ENCODE results near the gene NFATC4.
"Not testable (repeated sequence)": the region's sequence is repeated elsewhere in the genome, so short reads cannot be mapped to it uniquely, and the experiment has no call there.

NFATC4 gene

GRCh38 chr14:24363401-24363800 is 4.6 kb upstream of the NFATC4 start:
- H3K27ac ChIP-seq = no peak overlapping the region
- no peak overlapping the region for H3K4me3 ChIP-seq

GRCh38 chr14:24364841-24365240 is 3.1 kb upstream of the NFATC4 start:
- Histone ChIP-seq H3K4me3 (no peak overlapping the region), H3K27ac (peak overlapping the region in 16 of 21 experiments; percentile 73 to 94 (median 85))

DNA sequence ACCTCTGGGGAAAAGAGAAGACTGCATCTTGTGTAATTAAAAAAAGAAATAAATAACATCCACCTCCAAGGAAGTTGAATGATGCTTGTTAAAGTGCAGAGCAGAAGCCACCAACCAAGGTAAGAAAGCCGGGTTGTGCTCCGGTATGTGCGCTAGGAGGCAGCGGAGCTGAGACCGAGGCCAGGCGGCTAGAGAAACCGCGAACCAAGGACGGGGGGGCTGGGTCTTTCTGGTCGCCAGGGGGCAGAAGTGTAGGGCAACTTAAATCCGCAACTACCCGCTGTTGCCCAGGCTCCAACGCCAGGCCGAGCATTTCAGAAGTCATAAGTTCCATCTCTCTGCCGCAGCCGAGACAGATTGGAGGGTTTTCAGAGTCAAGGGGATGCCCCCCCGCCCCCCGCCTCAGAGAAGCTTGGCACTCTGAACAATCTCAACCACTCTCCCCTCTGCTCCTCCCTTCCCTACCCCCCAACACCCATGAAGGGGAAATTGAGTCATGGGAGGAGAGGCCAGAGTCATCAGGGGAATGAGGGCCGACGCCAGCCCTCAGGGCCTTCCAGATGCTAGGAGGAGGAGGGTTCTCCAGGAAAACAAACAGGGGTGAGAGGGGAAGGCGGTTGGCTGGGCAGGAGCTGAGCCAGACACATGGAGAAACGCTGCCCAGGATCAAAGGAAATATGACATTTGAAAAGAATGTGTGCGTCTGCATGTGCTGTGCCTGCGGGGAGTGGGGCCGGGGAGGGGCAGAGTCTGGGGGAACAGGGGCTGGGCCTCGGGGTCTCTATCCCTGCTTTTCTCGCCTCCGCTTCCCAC is 2.2 kb upstream of the NFATC4 start:
- H3K27ac ChIP-seq = peak overlapping the region in 20 of 21 experiments; percentile 72 to 98 (median 85)
- H3K4me3 ChIP-seq = peak overlapping the region in 6 of 7 experiments; percentile 3 to 52 (median 39)

DNA sequence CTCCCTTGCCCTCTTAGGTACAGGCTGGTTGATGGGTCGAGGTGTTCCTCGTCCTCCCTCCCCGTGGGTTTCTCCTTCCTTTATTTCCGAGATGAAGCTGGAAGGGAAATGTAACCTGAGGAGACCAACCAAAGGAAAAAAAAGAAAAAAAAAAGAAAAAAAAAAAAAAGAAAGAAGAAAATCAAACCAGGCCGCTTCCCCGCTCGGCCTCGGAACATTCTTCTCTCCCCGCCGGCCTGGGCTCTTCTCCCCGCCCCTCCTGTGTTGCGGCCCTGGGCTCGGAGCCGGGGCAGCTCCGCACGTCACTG is 1.6 kb upstream of the NFATC4 start:
- H3K4me3 ChIP-seq = peak overlapping the region; percentile 3 to 52 (median 40)

DNA sequence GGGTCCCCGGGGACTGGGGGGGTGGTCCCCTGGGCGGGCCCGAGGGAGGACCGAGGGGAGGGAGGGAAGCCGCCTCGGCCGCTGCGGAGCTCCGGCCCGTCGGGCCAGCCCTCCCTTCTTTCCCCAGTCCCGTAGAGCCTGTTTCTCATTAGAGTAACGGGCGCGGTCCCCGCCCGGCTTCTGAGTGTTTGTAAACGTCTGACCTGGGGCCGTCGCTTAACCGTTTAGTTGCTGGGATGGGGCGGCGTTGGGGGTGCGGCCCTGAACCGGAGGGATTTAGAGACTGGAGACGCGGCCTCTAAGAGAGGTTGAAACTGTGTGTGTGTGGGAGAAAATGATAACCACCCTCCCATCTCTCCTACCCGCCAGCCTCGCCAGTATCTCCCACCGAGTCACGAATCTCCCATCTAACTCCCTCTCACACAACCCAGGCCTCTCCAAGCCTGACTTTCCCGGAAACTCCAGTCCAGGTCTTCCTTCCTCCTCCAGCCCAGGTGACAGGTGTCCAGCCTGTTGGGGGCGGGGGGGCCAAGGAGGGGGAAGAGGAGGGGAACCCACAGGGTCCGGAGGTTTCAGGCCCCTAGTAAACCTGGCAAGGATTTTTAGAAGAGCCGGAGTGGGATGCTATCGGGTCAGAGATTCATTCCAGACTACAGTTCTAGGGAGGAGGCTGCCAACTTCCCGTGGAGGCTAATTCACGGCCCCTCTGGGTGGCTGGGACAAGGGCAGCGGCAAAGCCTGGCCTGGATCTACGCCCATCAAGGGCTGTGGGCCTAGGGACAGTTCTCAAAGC is 1.1 kb upstream of the NFATC4 start:
- Histone ChIP-seq H3K4me3 (peak overlapping the region; percentile 10 to 52 (median 40)), H3K27ac (peak overlapping the region; percentile 56 to 98 (median 84))

More for the DNA sequence above, 1.6 kb upstream of the NFATC4 start:
- H3K27ac ChIP-seq = peak overlapping the region in 20 of 21 experiments; percentile 72 to 98 (median 85)

DNA sequence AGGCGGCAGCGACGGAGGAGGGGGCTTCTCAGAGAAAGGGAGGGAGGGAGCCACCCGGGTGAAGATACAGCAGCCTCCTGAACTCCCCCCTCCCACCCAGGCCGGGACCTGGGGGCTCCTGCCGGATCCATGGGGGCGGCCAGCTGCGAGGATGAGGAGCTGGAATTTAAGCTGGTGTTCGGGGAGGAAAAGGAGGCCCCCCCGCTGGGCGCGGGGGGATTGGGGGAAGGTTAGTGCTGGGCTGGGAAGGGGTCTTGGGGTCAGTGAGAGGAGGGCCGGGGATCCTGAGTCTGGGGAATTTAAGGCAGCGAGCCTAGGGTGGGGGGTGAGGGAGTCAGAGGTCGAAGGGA is 203 bp downstream of the NFATC4 start:
- Histone ChIP-seq H3K27ac (peak overlapping the region in 20 of 21 experiments; percentile 62 to 98 (median 86)), H3K4me3 (peak overlapping the region; percentile 34 to 52 (median 41))

DNA sequence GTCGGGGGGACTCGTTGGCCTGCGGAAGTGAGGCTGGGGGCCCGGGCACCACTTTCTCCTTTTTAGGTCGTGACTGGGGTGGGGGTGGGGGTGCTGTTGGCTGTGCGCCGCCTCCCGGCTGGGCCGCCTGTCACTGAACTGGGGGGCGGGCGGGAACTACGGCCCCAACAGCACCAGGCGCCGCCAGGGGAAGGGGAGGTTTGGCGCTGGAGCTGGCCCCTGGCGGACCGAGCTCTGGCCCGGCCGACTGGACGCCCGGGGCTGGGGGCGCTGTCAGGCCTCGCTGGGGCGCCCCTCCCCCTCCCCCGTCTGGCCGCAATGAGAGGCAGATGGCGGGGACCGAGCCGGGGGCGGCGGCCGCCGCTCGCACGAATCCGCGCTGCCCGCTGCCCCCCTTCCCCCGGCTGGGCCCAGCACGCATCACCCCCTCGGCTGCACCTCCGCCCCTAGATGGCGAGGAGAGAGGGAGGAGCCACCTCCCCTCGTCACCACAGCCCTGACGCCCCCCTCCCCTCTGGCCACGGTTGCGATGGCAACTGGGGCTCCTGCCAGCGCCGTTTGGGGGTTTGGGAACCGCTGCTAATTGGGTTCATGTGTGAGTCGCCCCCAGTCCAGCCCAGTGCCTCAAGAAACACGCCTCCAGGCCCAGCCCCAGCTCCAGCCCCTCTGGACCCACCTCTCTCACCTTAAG is 723 bp downstream of the NFATC4 start:
- peak overlapping the region; percentile 34 to 52 (median 41) for H3K4me3 ChIP-seq
- peak overlapping the region in 20 of 21 experiments; percentile 62 to 98 (median 86) for H3K27ac ChIP-seq

DNA sequence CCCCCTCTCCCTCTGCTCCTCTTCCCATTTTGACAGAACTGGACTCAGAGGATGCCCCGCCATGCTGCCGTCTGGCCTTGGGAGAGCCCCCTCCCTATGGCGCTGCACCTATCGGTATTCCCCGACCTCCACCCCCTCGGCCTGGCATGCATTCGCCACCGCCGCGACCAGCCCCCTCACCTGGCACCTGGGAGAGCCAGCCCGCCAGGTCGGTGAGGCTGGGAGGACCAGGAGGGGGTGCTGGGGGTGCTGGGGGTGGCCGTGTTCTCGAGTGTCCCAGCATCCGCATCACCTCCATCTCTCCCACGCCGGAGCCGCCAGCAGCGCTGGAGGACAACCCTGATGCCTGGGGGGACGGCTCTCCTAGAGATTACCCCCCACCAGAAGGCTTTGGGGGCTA is 1.5 kb downstream of the NFATC4 start:
- peak overlapping the region in 6 of 7 experiments; percentile 34 to 52 (median 42) for H3K4me3 ChIP-seq
- H3K27ac ChIP-seq = peak overlapping the region in 17 of 21 experiments; percentile 29 to 98 (median 88)

GRCh38 chr14:24369907-24370687 is 2.1 kb downstream of the NFATC4 start:
- H3K4me3 ChIP-seq = peak overlapping the region in 2 of 7 experiments; percentile 43 to 52
- H3K27ac ChIP-seq = peak overlapping the region in 11 of 21 experiments; percentile 9 to 98 (median 56)

DNA sequence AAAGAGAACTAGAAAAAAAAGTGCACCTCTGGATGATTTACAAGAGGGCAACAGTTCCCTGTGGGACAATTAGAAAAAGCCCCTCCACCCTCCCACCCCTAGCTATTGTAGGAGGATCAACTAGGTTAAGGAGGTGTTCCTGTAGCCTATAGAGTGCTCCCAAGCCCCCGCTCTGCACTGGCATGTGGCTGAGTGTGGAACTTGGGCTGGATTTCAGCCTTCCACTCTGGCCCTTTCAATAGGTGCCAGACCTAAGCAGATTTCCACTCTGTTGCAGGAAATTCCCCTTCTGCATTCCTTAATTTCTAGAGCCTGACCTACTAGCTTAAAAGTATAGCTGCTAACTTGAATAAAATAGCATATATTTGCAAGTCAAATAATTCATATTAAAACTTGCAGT is 2.8 kb downstream of the NFATC4 start:
- Histone ChIP-seq H3K27ac (no peak overlapping the region), H3K4me3 (no peak overlapping the region)

DNA sequence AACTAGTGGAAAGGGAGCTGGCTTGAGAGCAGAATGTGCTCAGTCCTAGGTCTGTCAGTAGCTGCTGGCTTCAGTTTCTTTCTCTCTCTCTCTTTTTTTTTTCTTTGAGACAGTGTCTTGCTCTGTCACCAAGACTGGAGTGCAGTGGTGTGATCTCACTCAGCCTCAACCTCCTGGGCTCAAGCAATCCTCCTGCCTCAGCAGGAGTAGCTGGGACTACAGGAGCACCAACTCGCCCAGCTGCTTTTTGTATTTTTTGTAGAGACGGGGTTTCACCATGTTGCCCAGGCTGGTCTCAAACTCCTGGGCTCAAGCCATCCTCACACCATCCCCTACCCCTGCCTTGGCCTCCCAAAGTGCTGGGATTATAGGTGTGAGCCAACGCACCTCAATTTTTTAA is 3.6 kb downstream of the NFATC4 start:
- peak overlapping the region in 1 of 21 experiments; percentile 11 for H3K27ac ChIP-seq
- not testable (repeated sequence) for H3K4me3 ChIP-seq

GRCh38 chr14:24372701-24373416 is 4.9 kb downstream of the NFATC4 start:
- no peak overlapping the region for H3K27ac ChIP-seq
- H3K4me3 ChIP-seq = no peak overlapping the region

- Histone ChIP-seq H3K27ac (no peak overlapping the region), H3K4me3 (no peak overlapping the region)
These were observed 8.6 kb downstream of the NFATC4 start for GRCh38 chr14:24376448-24377070.

GRCh38 chr14:24377126-24377525 is 9.1 kb downstream of the NFATC4 start:
- Histone ChIP-seq H3K4me3 (no peak overlapping the region), H3K27ac (peak overlapping the region in 1 of 21 experiments; percentile 30)

- Histone ChIP-seq H3K27ac (peak overlapping the region in 2 of 21 experiments; percentile 23 to 30), H3K4me3 (no peak overlapping the region)
These were observed 9.7 kb downstream of the NFATC4 start for GRCh38 chr14:24377657-24378056.

DNA sequence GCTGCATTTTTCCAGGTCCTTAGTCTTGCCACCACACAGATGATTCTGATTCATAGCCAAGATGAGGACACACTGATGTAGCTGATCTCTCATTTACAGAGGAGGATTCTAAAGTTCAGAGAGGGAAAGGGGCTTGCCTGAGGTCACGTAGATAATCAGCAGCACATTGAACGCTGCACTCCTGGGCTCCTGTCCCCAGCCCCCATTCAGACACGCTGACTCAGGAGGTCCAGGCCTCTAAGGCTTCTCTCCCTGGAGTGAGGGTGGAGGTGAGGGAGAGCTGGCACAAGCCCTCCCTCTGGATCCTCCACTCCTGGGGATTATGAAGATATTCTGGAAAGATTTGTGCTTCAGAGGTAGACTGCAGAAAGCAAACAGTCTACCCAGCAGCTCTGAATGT is 10.3 kb downstream of the NFATC4 start:
- peak overlapping the region in 2 of 21 experiments; percentile 23 to 30 for H3K27ac ChIP-seq
- H3K4me3 ChIP-seq = no peak overlapping the region

DNA sequence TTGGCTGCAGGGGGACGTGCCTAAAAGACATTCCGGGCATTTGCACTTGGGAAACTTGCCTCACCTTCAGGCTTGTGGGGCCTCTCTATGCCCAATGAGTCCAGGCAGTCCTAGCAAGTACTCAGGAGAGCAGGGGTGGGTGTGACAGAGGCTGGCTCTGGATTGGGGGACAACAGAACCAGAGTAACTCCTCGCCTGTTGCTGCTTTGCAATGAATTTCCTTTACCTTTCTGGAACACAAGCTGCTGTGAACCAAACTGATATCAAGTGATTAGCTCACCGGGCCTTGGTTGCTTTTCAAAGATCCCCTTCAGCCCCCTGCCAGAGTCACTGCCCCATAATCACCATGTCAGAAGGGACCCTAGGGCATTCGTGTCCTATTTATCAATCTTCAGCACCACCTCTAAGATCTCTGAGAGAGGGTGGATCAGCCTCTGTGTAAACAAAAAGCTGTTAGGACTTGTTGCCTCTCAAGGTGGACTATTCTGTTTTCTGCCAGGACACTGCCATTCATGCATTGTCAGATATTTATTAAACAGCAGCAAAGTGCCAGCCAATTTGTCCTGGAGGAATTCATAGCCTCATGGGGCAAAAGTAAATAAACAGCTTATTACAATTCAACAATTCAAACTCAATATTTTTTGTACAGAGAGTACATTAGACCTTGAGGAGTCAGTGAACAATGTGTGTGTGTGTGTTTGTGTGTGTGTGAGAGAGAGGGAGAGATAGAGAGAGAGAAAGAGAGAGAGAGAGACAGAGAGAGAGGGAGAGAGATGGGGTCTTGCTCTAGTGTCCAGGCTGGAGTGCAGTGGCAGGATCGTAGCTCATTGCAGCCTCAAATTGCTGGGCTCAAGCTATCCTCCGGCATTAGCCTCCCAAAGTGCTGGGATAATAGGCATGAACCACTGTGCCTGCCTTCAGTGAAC is 11.3 kb downstream of the NFATC4 start:
- H3K4me3 ChIP-seq = no peak overlapping the region
- H3K27ac ChIP-seq = peak overlapping the region in 2 of 21 experiments; percentile 23 to 43
